SU-DHL-6 (cell line): ENCODE results near the gene ACRBP.

ENCODE experiments used
- EZH2phosphoT487 ChIP-seq: fragments of 200-600 bp; sonication (generic), shearing (Covaris generic); conservative IDR thresholded peaks from 2 replicates; pipeline ENCODE4 v1.6.1; 2018; ENCODE audit warnings: mild to moderate bottlenecking, antibody characterized with exemption, low read length, moderate library complexity, mixed read lengths
- TF ChIP-seq, protein P1 (sequence below): fragments of 200-600 bp; sonication (generic); IDR thresholded peaks from one replicate; pipeline ENCODE4 v1.5.1; 2017; ENCODE audit warnings: antibody characterized with exemption, mild to moderate bottlenecking, low read length, moderate library complexity; ENCODE audit not compliant: insufficient read depth, poor library complexity, severe bottlenecking

DNA sequence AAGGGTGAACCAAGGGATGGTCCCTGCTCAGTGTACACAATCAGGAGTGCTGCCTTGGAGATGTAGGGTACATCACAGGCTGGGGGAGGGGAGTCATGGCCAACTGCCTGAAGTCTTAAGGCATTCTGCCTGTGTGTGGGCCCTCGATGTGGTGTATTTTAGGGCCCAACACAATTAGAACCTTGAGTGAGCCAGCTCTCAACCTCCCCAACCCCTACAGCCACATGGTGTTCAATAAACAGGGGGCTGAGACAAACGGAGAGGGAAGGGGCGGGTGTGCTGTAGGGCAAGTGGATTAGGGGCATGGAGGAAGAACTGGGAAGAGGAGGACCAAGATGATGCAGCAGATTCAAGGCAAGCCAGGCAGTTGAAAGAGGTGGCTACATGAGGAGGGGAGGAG, 31.4 kb downstream of the ACRBP start:
- TF ChIP-seq, protein P1, sequence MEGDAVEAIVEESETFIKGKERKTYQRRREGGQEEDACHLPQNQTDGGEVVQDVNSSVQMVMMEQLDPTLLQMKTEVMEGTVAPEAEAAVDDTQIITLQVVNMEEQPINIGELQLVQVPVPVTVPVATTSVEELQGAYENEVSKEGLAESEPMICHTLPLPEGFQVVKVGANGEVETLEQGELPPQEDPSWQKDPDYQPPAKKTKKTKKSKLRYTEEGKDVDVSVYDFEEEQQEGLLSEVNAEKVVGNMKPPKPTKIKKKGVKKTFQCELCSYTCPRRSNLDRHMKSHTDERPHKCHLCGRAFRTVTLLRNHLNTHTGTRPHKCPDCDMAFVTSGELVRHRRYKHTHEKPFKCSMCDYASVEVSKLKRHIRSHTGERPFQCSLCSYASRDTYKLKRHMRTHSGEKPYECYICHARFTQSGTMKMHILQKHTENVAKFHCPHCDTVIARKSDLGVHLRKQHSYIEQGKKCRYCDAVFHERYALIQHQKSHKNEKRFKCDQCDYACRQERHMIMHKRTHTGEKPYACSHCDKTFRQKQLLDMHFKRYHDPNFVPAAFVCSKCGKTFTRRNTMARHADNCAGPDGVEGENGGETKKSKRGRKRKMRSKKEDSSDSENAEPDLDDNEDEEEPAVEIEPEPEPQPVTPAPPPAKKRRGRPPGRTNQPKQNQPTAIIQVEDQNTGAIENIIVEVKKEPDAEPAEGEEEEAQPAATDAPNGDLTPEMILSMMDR = no peak
- no peak for TF ChIP-seq EZH2phosphoT487
